ENCODE data around the gene ACR.
"Not testable (repeated sequence)": the region's sequence is repeated elsewhere in the genome, so short reads cannot be mapped to it uniquely, and the experiment has no call there.

DNA sequence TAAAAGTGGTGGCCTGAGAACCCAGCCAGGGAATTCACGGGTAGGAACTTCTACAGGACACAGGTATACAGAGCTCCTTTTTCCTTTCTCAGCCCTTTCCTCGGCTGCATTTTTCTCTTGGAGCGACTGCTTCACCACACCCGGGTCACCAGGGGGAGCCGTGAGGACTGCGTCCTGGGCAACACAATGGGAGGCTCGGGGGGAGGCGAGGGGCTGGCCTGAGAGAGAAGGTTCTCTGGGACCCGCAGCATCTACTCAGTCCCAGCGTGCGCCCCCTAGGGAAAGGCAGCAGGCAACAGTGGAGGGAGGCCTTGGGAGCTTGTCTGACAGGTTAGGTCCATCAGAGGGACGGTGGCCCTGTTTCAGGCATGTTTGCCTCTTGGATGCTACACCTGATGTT is 37.1 kb downstream of the ACR start:
- TF ChIP-seq POLR2A (IDR thresholded peaks at IDR 0.05; ENCODE audit: low read depth, low read length); PAX5 (IDR thresholded peaks at IDR 0.05; ENCODE audit: insufficient read depth, low read length, severe bottlenecking); SPI1 (IDR thresholded peaks at IDR 0.05; ENCODE audit: low read depth, low read length); POLR2AphosphoS5 (IDR thresholded peaks at IDR 0.05; ENCODE audit: low read depth, low read length): not testable (repeated sequence)
